GM23338 (cell line): ENCODE measurements around the gene FARP1. TPM values are rescaled to one million over a fixed set of nuclear protein-coding genes. Genes with fewer than 3 reads are reported as not detected.

ENCODE experiments used
- ATAC-seq: fragments of 200-7000 bp; cut with Tn5 transposase; 3 replicates; pipeline ENCODE4 v1.9.1; 2020
- DNase-seq: peaks from one replicate; pipeline ENCODE4 v3.0.0-alpha.2; 2015; ENCODE audit warnings: low spot score
- H2AFZ ChIP-seq: fragments of 200-600 bp; sonication (generic); 2 replicates; pipeline ENCODE4 v1.8.0; 2016; ENCODE audit warnings: antibody characterized with exemption, mild to moderate bottlenecking, moderate library complexity
- H3F3A ChIP-seq: fragments of 200-600 bp; sonication (generic); replicated peaks from 2 replicates; pipeline ENCODE4 v1.8.0; 2017; ENCODE audit warnings: antibody characterized with exemption, mixed run types, low read depth
- H3K27ac ChIP-seq: fragments of 200-600 bp; sonication (generic); 2 replicates; pipeline ENCODE4 v1.6.1; 2016; ENCODE audit warnings: low read depth
- H3K27me3 ChIP-seq: fragments of 200-600 bp; sonication (generic); 2 replicates; pipeline ENCODE4 v1.8.0; 2016; ENCODE audit warnings: mild to moderate bottlenecking, mixed run types, moderate library complexity; ENCODE audit not compliant: insufficient read depth
- H3K36me3 ChIP-seq: fragments of 200-600 bp; sonication (generic); 2 replicates; pipeline ENCODE4 v1.8.0; 2016; ENCODE audit warnings: mild to moderate bottlenecking; ENCODE audit not compliant: insufficient read depth
- H3K4me1 ChIP-seq: fragments of 200-600 bp; sonication (generic); 2 replicates; pipeline ENCODE4 v1.8.0; 2016; ENCODE audit warnings: mild to moderate bottlenecking, moderate library complexity; ENCODE audit not compliant: insufficient read depth
- H3K4me2 ChIP-seq: fragments of 200-600 bp; sonication (generic); 2 replicates; pipeline ENCODE4 v1.7.1; 2017; ENCODE audit warnings: mixed run types
- H3K4me3 ChIP-seq: fragments of 200-600 bp; sonication (generic); 2 replicates; pipeline ENCODE4 v1.6.1; 2016; ENCODE audit warnings: mixed run types
- H3K79me2 ChIP-seq: fragments of 200-600 bp; sonication (generic); replicated peaks from 2 replicates; pipeline ENCODE4 v1.8.0; 2017; ENCODE audit warnings: mild to moderate bottlenecking; ENCODE audit not compliant: insufficient read depth
- H3K9me2 ChIP-seq: fragments of 200-600 bp; sonication (generic); 2 replicates; pipeline ENCODE4 v1.8.0; 2017; ENCODE audit not compliant: insufficient read depth
- H4K20me1 ChIP-seq: fragments of 200-600 bp; sonication (generic); replicated peaks from 2 replicates; pipeline ENCODE4 v1.8.0; 2017; ENCODE audit warnings: mild to moderate bottlenecking; ENCODE audit not compliant: insufficient read depth
- H3K27ac Mint-ChIP-seq: 2 replicates; pipeline ENCODE4 v1.8.0; 2020; ENCODE audit warnings: inconsistent platforms, mild to moderate bottlenecking, moderate library complexity, mixed read lengths
- H3K27me3 Mint-ChIP-seq: 3 replicates; pipeline ENCODE4 v1.8.0; 2022; ENCODE audit warnings: low read depth, mild to moderate bottlenecking, moderate library complexity, mixed read lengths, inconsistent platforms; ENCODE audit not compliant: insufficient read depth, poor library complexity
- H3K36me3 Mint-ChIP-seq: 3 replicates; pipeline ENCODE4 v1.8.0; 2021; ENCODE audit warnings: low read depth, mild to moderate bottlenecking, inconsistent platforms, moderate library complexity, mixed read lengths
- H3K4me1 Mint-ChIP-seq: 3 replicates; pipeline ENCODE4 v1.8.0; 2020; ENCODE audit warnings: mild to moderate bottlenecking, inconsistent platforms, mixed read lengths
- H3K4me3 Mint-ChIP-seq: 3 replicates; pipeline ENCODE4 v1.8.0; 2021; ENCODE audit warnings: moderate library complexity, mild to moderate bottlenecking, inconsistent platforms, mixed read lengths
- H3K9me3 Mint-ChIP-seq: 3 replicates; pipeline ENCODE4 v1.8.0; 2020; ENCODE audit warnings: moderate library complexity, mild to moderate bottlenecking, inconsistent platforms, mixed read lengths
- CREB1 ChIP-seq: fragments of 250-450 bp; sonication (Bioruptor Pico); IDR thresholded peaks from 2 replicates; pipeline ENCODE4 v1.5.0; 2020; ENCODE audit warnings: low read depth, mild to moderate bottlenecking, moderate library complexity
- EZH2phosphoT487 ChIP-seq: fragments of 200-600 bp; sonication (generic); IDR thresholded peaks from one replicate; pipeline ENCODE4 v1.8.1; 2018; ENCODE audit warnings: antibody characterized with exemption; ENCODE audit not compliant: unreplicated experiment
- JUNB ChIP-seq: IDR thresholded peaks from one replicate; pipeline ENCODE4 v1.6.1; 2016; ENCODE audit warnings: antibody characterized with exemption; ENCODE audit not compliant: unreplicated experiment
- NANOG ChIP-seq: IDR thresholded peaks from 2 replicates; pipeline ENCODE4 v1.6.1; 2016; ENCODE audit warnings: antibody characterized with exemption, borderline replicate concordance
- POLR2AphosphoS5 ChIP-seq: IDR thresholded peaks from 2 replicates; pipeline ENCODE4 v1.6.1; 2016; ENCODE audit warnings: antibody characterized with exemption, low read depth
- STAT1 ChIP-seq: IDR thresholded peaks from one replicate; pipeline ENCODE4 v1.6.1; 2016; ENCODE audit warnings: antibody characterized with exemption; ENCODE audit not compliant: unreplicated experiment
- ZNF114 ChIP-seq: fragments of 250-450 bp; sonication (Bioruptor Pico); IDR thresholded peaks from 2 replicates; pipeline ENCODE4 v1.5.0; 2020; ENCODE audit warnings: mild to moderate bottlenecking, moderate library complexity
- ZNF331 ChIP-seq: fragments of 250-450 bp; sonication (Bioruptor Pico); IDR thresholded peaks from 2 replicates; pipeline ENCODE4 v1.5.0; 2020; ENCODE audit warnings: low read depth, mild to moderate bottlenecking, moderate library complexity
- polyA plus RNA-seq: library from polyadenylated mRNA; unstranded; fragments of >200 nt; fragmentation: Nextera tagmentation; extraction: Ambion mirVana; gene quantifications from 2 replicates; pipeline ENCODE4 v1.2.1, GENCODE V29; 2016
- total RNA-seq: library from RNA; depleted of rRNA; stranded (reverse); fragments of >200 nt; shearing (Covaris generic); gene quantifications from 2 replicates; pipeline ENCODE4 v1.2.3, GENCODE V29; 2014
- TF ChIP-seq, protein P1 (sequence below): IDR thresholded peaks from 2 replicates; pipeline ENCODE4 v1.6.1; 2016; ENCODE audit warnings: antibody characterized with exemption
- TF ChIP-seq, protein P2 (sequence below): IDR thresholded peaks from one replicate; pipeline ENCODE4 v1.6.1; 2018; ENCODE audit warnings: antibody characterized with exemption; ENCODE audit not compliant: unreplicated experiment
- TF ChIP-seq, protein P3 (sequence below), 2 experiments: fragments of 200-600 bp in 1 of 2; sonication (generic) in 1 of 2; conservative IDR thresholded peaks; 2 replicates each; pipeline versions ENCODE4 v1.5.1 to v1.6.1; 2016 to 2017; ENCODE audit warnings: antibody characterized with exemption in 2 of 2, low read depth in 2 of 2, mild to moderate bottlenecking in 2 of 2, moderate library complexity in 1 of 2

The FARP1 gene
- total and polyA plus RNA-seq, 2 experiments from 2014 or later, result 53.6 to 82.5 TPM

- TF ChIP-seq ZNF331 (CRISPR knock-in tag) (no peak), NANOG (no peak), EZH2phosphoT487 (no peak), STAT1 (no peak)
- TF ChIP-seq, protein P1, sequence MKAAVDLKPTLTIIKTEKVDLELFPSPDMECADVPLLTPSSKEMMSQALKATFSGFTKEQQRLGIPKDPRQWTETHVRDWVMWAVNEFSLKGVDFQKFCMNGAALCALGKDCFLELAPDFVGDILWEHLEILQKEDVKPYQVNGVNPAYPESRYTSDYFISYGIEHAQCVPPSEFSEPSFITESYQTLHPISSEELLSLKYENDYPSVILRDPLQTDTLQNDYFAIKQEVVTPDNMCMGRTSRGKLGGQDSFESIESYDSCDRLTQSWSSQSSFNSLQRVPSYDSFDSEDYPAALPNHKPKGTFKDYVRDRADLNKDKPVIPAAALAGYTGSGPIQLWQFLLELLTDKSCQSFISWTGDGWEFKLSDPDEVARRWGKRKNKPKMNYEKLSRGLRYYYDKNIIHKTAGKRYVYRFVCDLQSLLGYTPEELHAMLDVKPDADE, result no peak
- TF ChIP-seq, protein P2, sequence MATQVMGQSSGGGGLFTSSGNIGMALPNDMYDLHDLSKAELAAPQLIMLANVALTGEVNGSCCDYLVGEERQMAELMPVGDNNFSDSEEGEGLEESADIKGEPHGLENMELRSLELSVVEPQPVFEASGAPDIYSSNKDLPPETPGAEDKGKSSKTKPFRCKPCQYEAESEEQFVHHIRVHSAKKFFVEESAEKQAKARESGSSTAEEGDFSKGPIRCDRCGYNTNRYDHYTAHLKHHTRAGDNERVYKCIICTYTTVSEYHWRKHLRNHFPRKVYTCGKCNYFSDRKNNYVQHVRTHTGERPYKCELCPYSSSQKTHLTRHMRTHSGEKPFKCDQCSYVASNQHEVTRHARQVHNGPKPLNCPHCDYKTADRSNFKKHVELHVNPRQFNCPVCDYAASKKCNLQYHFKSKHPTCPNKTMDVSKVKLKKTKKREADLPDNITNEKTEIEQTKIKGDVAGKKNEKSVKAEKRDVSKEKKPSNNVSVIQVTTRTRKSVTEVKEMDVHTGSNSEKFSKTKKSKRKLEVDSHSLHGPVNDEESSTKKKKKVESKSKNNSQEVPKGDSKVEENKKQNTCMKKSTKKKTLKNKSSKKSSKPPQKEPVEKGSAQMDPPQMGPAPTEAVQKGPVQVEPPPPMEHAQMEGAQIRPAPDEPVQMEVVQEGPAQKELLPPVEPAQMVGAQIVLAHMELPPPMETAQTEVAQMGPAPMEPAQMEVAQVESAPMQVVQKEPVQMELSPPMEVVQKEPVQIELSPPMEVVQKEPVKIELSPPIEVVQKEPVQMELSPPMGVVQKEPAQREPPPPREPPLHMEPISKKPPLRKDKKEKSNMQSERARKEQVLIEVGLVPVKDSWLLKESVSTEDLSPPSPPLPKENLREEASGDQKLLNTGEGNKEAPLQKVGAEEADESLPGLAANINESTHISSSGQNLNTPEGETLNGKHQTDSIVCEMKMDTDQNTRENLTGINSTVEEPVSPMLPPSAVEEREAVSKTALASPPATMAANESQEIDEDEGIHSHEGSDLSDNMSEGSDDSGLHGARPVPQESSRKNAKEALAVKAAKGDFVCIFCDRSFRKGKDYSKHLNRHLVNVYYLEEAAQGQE, result no peak
Observed at GRCh38 chr13:98201984-98202383, 59.1 kb downstream of the FARP1 start (continued).

- H3K36me3 Mint-ChIP-seq, result peaks cover 40% of the 10 kb centered on the region
- DNase-seq (no peak), ATAC-seq (no peak)
- H3K4me3 Mint-ChIP-seq, result no peak overlapping the region
- Histone ChIP-seq H3K27me3 (no peaks in the 10 kb centered on the region), H3K4me3 (no peak overlapping the region), H3K27ac (no peak overlapping the region), H4K20me1 (0 out of 2 replicates have a peak, but pooled peaks cover 2% of the 10 kb centered on the region), H2AFZ (no peak overlapping the region), H3K4me1 (peaks cover 41% of the 10 kb centered on the region), H3K36me3 (no peaks in the 10 kb centered on the region), H3K79me2 (peaks cover 77% of the 10 kb centered on the region), H3K9me2 (no peaks in the 10 kb centered on the region), H3F3A (peaks cover 10% of the 10 kb centered on the region; the same call in 1 of the 2 replicates), H3K4me2 (no peak overlapping the region)
- no peaks in the 10 kb centered on the region for H3K27me3 Mint-ChIP-seq
- H3K9me3 Mint-ChIP-seq, result peaks cover 31% of the 10 kb centered on the region
- H3K4me1 Mint-ChIP-seq, result peaks cover 49% of the 10 kb centered on the region
- H3K27ac Mint-ChIP-seq, result no peak overlapping the region
- TF ChIP-seq EZH2phosphoT487, result no peak
- TF ChIP-seq, protein P1, result no peak
- TF ChIP-seq ZNF114 (CRISPR knock-in tag), result no peak
- no peak for TF ChIP-seq POLR2AphosphoS5
- TF ChIP-seq JUNB, result no peak
- no peak for TF ChIP-seq NANOG
- TF ChIP-seq STAT1, result no peak
- TF ChIP-seq, protein P2, result no peak
- TF ChIP-seq CREB1, result no peak
- TF ChIP-seq ZNF331 (CRISPR knock-in tag), result no peak
- TF ChIP-seq, protein P3, sequence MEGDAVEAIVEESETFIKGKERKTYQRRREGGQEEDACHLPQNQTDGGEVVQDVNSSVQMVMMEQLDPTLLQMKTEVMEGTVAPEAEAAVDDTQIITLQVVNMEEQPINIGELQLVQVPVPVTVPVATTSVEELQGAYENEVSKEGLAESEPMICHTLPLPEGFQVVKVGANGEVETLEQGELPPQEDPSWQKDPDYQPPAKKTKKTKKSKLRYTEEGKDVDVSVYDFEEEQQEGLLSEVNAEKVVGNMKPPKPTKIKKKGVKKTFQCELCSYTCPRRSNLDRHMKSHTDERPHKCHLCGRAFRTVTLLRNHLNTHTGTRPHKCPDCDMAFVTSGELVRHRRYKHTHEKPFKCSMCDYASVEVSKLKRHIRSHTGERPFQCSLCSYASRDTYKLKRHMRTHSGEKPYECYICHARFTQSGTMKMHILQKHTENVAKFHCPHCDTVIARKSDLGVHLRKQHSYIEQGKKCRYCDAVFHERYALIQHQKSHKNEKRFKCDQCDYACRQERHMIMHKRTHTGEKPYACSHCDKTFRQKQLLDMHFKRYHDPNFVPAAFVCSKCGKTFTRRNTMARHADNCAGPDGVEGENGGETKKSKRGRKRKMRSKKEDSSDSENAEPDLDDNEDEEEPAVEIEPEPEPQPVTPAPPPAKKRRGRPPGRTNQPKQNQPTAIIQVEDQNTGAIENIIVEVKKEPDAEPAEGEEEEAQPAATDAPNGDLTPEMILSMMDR (conservative IDR thresholded peaks at IDR 0.05; ENCODE audit: low read depth in 2 of 2), result no peak
Observed at GRCh38 chr13:98203646-98204326, 60.9 kb downstream of the FARP1 start.
